CD4-positive, alpha-beta T cell (primary cell): ENCODE data around the gene ARMH3. TPM values are rescaled to one million over a fixed set of nuclear protein-coding genes. Genes with fewer than 3 reads are reported as not detected.

Experiments
- ATAC-seq: fragments of 200-7000 bp; cut with Tn5 transposase; one replicate; pipeline ENCODE4 v1.10.0; 2022; ENCODE audit warnings: mild to moderate bottlenecking; ENCODE audit not compliant: poor library complexity
- CTCF ChIA-PET: fragments of 350-600 bp; sonication (Branson Sonifier 250); formaldehyde crosslinking; loops from one replicate; lab custom pipeline; 2021; ENCODE audit warnings: antibody characterized with exemption, inconsistent platforms; lab: Charles Lee
- POLR2A ChIA-PET: fragments of 350-600 bp; sonication (Branson Sonifier 250); formaldehyde crosslinking; loops from one replicate; lab custom pipeline; 2021; ENCODE audit warnings: antibody characterized with exemption, inconsistent platforms; lab: Charles Lee
- DNase-seq, 14 experiments: peaks; one replicate each; pipeline ENCODE4 v3.0.0-alpha.2; 2013 to 2020; ENCODE audit warnings: mixed read lengths in 2 of 14
- H3K27ac ChIP-seq, 2 donors: one replicate each; pipeline versions ENCODE4 v1.5.1 to v1.7.0; 2013; ENCODE audit warnings: low read length in 2 of 2, low read depth in 1 of 2, mild to moderate bottlenecking in 1 of 2
- H3K27me3 ChIP-seq, 2 experiments: 1 replicate in 1 of 2; 2 replicates in 1 of 2; pipeline versions ENCODE4 v1.6.1 to v1.7.0; 2013; ENCODE audit warnings: low read length in 2 of 2, control low read depth in 1 of 2, mild to moderate bottlenecking in 1 of 2, moderate library complexity in 1 of 2; ENCODE audit not compliant: insufficient read depth in 2 of 2, control insufficient read depth in 1 of 2
- H3K36me3 ChIP-seq: one replicate; pipeline ENCODE4 v1.6.1; 2013; ENCODE audit warnings: low read length, control low read depth; ENCODE audit not compliant: insufficient read depth
- H3K4me1 ChIP-seq: one replicate; pipeline ENCODE4 v1.6.1; 2013; ENCODE audit warnings: low read length, control low read depth; ENCODE audit not compliant: insufficient read depth
- H3K4me3 ChIP-seq: one replicate; pipeline ENCODE4 v1.5.1; 2013; ENCODE audit warnings: mild to moderate bottlenecking, low read length, moderate library complexity
- H3K9me3 ChIP-seq, 2 experiments: 1 replicate in 1 of 2; 2 replicates in 1 of 2; pipeline versions ENCODE4 v1.6.1 to v1.7.0; 2013; ENCODE audit warnings: low read length in 2 of 2, mild to moderate bottlenecking in 2 of 2, control low read depth in 1 of 2, moderate library complexity in 1 of 2; ENCODE audit not compliant: control insufficient read depth in 1 of 2, insufficient read depth in 1 of 2
- H3K27ac Mint-ChIP-seq: one replicate; pipeline ENCODE4 v1.8.0; 2020; ENCODE audit warnings: mixed read lengths
- H3K27me3 Mint-ChIP-seq: one replicate; pipeline ENCODE4 v1.8.0; 2021; ENCODE audit warnings: mixed read lengths
- H3K36me3 Mint-ChIP-seq: one replicate; pipeline ENCODE4 v1.8.0; 2021; ENCODE audit warnings: low read depth, mixed read lengths
- H3K4me1 Mint-ChIP-seq: one replicate; pipeline ENCODE4 v1.8.0; 2021; ENCODE audit warnings: low read depth, mixed read lengths
- H3K4me3 Mint-ChIP-seq: one replicate; pipeline ENCODE4 v1.8.0; 2020; ENCODE audit warnings: mild to moderate bottlenecking, mixed read lengths
- H3K9me3 Mint-ChIP-seq: one replicate; pipeline ENCODE4 v1.8.0; 2020; ENCODE audit warnings: mixed read lengths
- intact Hi-C, 2 experiments: fragments of 100-400 bp; cut with DNase I in 1 of 2; cut with micrococcal nuclease in 1 of 2; formaldehyde crosslinking; loops; one replicate each; pipeline versions ENCODE4 v1.15.1 to v1.9.0; 2023 to 2025; cut with DNase I, micrococcal nuclease
- total RNA-seq, 174 experiments: library from RNA in 2 of 174; stranded (reverse) in 2 of 174; gene quantifications; one replicate each; pipeline ENCODE4 v1.2.3 and lab custom pipeline; 2021 to 2026
- TF ChIP-seq, protein P1 (sequence below): fragments of 200-600 bp; IDR thresholded peaks from one replicate; pipeline ENCODE4 v1.8.0; 2022; ENCODE audit warnings: antibody characterized with exemption, mild to moderate bottlenecking

The ARMH3 gene
- total RNA-seq, 2 experiments from 2014 or later = 17.7 to 18.9 TPM

DNA sequence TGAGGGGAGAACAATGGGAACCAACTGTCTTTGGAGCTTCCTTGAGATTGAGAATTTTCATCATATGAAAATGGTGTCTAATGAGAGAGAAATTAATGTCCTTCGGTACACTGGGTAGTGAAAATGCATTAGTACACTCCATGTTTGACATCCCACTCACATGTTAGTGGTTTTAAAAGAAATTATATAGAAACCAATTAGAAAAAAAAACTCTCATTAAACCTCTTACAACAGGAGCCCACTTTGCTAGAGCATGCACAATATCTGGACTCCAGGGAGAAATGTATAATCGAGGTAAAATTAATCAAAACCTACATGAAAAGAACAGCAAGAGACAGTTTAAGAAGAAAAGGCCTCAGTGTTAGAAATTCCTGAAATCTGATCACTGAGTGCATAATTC, 133.1 kb downstream of the ARMH3 start:
- intact Hi-C loops = no loop called here
- POLR2A ChIA-PET = no interaction called here
- TF ChIP-seq, protein P1, sequence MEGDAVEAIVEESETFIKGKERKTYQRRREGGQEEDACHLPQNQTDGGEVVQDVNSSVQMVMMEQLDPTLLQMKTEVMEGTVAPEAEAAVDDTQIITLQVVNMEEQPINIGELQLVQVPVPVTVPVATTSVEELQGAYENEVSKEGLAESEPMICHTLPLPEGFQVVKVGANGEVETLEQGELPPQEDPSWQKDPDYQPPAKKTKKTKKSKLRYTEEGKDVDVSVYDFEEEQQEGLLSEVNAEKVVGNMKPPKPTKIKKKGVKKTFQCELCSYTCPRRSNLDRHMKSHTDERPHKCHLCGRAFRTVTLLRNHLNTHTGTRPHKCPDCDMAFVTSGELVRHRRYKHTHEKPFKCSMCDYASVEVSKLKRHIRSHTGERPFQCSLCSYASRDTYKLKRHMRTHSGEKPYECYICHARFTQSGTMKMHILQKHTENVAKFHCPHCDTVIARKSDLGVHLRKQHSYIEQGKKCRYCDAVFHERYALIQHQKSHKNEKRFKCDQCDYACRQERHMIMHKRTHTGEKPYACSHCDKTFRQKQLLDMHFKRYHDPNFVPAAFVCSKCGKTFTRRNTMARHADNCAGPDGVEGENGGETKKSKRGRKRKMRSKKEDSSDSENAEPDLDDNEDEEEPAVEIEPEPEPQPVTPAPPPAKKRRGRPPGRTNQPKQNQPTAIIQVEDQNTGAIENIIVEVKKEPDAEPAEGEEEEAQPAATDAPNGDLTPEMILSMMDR = no peak

DNA sequence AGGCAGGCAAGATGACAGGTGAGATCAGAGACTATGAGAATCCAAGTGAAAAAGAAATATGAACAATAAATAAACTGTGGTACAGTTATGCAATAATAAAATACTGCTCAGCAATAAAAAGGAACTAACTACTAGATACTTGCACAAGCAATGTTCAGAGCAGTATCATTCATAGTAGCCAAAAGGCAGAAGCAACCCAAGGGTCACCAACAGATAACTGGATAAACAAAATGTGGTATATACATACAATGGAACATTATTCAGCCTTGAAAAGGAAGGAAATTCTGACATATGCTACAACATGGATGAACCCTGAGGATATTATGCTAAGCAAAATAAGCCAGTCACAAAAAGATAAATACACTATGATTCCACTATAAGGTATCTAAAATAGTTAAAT, 135.4 kb downstream of the ARMH3 start:
- H3K27ac Mint-ChIP-seq = no peak overlapping the region
- H3K4me1 Mint-ChIP-seq = peaks cover under 1% of the 10 kb centered on the region
- H3K9me3 Mint-ChIP-seq = no peaks in the 10 kb centered on the region
- TF ChIP-seq, protein P1 = no peak
- H3K4me3 Mint-ChIP-seq = no peak overlapping the region
- H3K36me3 Mint-ChIP-seq = peaks cover 17% of the 10 kb centered on the region
- Histone ChIP-seq H3K4me3 (no peak overlapping the region), H3K9me3 (no peaks in the 10 kb centered on the region), H3K36me3 (peaks cover 8% of the 10 kb centered on the region), H3K4me1 (no peaks in the 10 kb centered on the region), H3K27ac (no peak overlapping the region), H3K27me3 (no peaks in the 10 kb centered on the region)
- POLR2A ChIA-PET = no interaction called here
- intact Hi-C loops = no loop called here
- CTCF ChIA-PET = interaction anchor here (0.6 kb wide), 1 partner anchor 9 kb away, joined by 3 read pairs; no protein-coding TSS in a partner anchor
- DNase-seq (no peak), ATAC-seq (no peak)
- H3K27me3 Mint-ChIP-seq = no peaks in the 10 kb centered on the region

More for the DNA sequence above, 133.1 kb downstream of the ARMH3 start:
- Histone ChIP-seq H3K36me3 (peaks cover 10% of the 10 kb centered on the region), H3K27ac (no peak overlapping the region), H3K4me1 (no peaks in the 10 kb centered on the region), H3K9me3 (no peaks in the 10 kb centered on the region), H3K27me3 (no peaks in the 10 kb centered on the region), H3K4me3 (no peak overlapping the region)
- ATAC-seq (no peak), DNase-seq (no peak)
- peaks cover 22% of the 10 kb centered on the region for H3K36me3 Mint-ChIP-seq
- CTCF ChIA-PET = interaction anchor here (0.6 kb wide), 1 partner anchor 10 kb away, joined by 3 read pairs; no protein-coding TSS in a partner anchor
- no peaks in the 10 kb centered on the region for H3K4me1 Mint-ChIP-seq
- H3K27ac Mint-ChIP-seq = no peak overlapping the region
- no peaks in the 10 kb centered on the region for H3K27me3 Mint-ChIP-seq
- no peaks in the 10 kb centered on the region for H3K9me3 Mint-ChIP-seq
- H3K4me3 Mint-ChIP-seq = no peak overlapping the region

DNA sequence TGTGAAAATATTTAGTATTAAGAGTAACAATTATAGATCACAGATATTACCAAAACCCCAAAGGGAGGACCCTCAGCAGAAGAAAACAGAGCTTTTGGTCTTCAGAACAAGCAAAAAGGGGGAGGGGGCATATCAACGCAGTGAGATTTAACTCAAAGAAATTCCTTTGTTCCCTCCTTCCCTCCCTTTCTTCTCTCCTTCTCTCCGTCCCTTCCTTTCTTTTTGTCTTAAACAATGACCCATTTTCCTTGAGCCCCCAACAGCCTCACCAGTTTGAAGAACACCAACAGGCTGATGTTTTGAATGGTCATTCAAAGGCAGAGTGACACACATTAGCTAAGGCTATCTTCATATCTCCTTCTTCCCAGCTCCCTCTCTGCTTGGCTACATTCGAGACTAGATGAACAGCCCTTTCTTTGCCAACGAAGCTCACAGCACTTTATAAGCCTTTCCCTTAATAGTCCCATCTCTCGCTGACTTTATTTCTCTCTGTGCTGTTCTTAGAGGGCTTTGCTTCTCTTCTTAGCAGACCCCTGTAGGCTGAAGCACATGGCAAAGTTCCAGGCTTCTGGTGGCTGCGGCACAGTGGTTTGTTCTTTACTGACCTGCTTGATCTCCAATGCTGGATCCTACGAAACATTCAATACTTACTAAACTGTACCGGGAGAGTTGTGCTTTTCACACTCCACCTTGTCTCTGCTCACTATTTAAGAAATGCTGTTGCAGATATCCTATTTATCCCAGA, 136.8 kb downstream of the ARMH3 start:
- H3K36me3 Mint-ChIP-seq = peaks cover 11% of the 10 kb centered on the region
- Histone ChIP-seq H3K4me1 (no peaks in the 10 kb centered on the region), H3K36me3 (peaks cover 8% of the 10 kb centered on the region), H3K4me3 (no peak overlapping the region), H3K9me3 (no peaks in the 10 kb centered on the region), H3K27ac (no peak overlapping the region), H3K27me3 (no peaks in the 10 kb centered on the region)
- no peaks in the 10 kb centered on the region for H3K27me3 Mint-ChIP-seq
- no peak overlapping the region for H3K4me3 Mint-ChIP-seq
- intact Hi-C loops = no loop called here
- DNase-seq (no peak), ATAC-seq (no peak)
- CTCF ChIA-PET = no interaction called here
- H3K4me1 Mint-ChIP-seq = peaks cover 7% of the 10 kb centered on the region
- no peaks in the 10 kb centered on the region for H3K9me3 Mint-ChIP-seq
- POLR2A ChIA-PET = interaction anchor here (0.9 kb wide), 1 partner anchor 12 kb away, joined by 3 read pairs; no protein-coding TSS in a partner anchor
- H3K27ac Mint-ChIP-seq = no peak overlapping the region
- TF ChIP-seq, protein P1 = no peak
